ENCODE measurements around the gene ATP13A3.

Gene ATP13A3

DNA sequence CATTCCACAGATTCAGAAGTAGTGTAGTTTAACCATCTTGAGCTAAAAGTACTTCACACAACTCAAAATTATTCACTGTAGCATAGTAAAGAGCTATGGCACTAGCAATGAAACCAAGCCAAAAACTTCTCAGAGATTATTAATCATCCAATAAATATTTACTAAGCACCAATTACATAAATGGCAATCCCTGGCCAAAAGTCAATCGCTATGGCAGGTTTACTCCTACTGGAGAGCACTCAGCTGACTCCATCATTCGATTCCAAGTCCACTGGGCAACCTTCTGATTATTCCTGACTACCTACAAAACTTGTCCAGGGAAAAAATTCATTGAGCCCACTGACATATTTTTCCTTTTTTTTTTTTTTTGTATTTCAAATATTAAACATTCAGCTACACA lies 23.9 kb downstream of the ATP13A3 start:
- TF ChIP-seq, protein P1, sequence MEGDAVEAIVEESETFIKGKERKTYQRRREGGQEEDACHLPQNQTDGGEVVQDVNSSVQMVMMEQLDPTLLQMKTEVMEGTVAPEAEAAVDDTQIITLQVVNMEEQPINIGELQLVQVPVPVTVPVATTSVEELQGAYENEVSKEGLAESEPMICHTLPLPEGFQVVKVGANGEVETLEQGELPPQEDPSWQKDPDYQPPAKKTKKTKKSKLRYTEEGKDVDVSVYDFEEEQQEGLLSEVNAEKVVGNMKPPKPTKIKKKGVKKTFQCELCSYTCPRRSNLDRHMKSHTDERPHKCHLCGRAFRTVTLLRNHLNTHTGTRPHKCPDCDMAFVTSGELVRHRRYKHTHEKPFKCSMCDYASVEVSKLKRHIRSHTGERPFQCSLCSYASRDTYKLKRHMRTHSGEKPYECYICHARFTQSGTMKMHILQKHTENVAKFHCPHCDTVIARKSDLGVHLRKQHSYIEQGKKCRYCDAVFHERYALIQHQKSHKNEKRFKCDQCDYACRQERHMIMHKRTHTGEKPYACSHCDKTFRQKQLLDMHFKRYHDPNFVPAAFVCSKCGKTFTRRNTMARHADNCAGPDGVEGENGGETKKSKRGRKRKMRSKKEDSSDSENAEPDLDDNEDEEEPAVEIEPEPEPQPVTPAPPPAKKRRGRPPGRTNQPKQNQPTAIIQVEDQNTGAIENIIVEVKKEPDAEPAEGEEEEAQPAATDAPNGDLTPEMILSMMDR (conservative IDR thresholded peaks at IDR 0.05; ENCODE audit: low read depth): no peak
- ChIA-PET POLR2A (ENCODE audit: low non-redundant PET) (interaction anchor here (0.8 kb wide), 1 partner anchor 41 kb away, joined by 4 read pairs; no protein-coding TSS in a partner anchor), CTCF (interaction anchor here (0.5 to 1.2 kb wide), 2 partner anchors 9 to 67 kb away, joined by 3 to 5 read pairs; no protein-coding TSS in a partner anchor)
- DNase-seq (ENCODE audit: low spot score): no peak
- no peak overlapping the region for H3K27ac ChIP-seq

DNA sequence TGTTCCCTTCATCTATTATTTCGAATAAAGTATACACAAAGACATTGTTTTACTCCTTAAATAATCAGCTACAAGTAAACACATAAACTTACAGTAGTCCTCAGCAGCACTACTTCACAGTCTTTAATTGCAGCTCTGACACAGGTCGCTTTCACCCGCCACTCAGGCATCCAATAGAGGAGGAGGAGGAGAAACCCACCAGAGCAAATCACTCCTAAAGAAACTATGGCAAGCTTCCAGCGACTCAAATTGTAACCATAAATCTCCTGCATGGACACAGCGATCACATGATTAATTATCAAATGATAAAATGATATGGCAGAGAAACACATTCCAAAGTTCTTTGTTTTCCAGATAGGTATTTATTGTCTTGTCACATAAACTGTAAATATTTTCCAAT lies 26.2 kb downstream of the ATP13A3 start:
- no peak for DNase-seq (ENCODE audit: low spot score)
- ChIA-PET CTCF (interaction anchor here (0.8 to 1.4 kb wide), 2 partner anchors 133 to 134 kb away, joined by 3 to 4 read pairs; no protein-coding TSS in a partner anchor), POLR2A (ENCODE audit: low non-redundant PET) (no interaction called here)
- H3K27ac ChIP-seq: no peak overlapping the region
- TF ChIP-seq, protein P1 (conservative IDR thresholded peaks at IDR 0.05; ENCODE audit: low read depth): no peak

DNA sequence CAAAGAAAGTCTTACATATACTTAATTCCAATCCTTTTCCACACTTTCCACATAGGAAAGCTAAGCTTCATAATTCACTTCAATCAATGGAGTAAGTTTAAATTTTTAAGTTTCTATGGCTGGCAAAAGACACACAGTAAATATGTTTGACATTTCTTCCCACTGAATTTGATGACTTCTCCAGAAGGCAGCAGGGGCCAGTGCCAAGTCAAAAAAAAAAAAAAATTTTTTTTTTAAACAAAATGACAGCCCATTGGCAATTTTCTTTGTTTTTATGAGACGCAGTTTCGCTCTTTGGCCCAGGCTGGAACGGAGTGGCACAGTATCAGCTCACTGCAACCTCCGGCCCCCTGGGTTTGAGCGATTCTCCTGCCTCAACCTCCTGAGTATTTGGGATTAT lies 28.7 kb downstream of the ATP13A3 start:
- TF ChIP-seq, protein P1 (conservative IDR thresholded peaks at IDR 0.05; ENCODE audit: low read depth): no peak
- POLR2A ChIA-PET (ENCODE audit: low non-redundant PET): no interaction called here
- no peak overlapping the region for H3K27ac ChIP-seq
- DNase-seq (ENCODE audit: low spot score): no peak
- CTCF ChIA-PET: no interaction called here

DNA sequence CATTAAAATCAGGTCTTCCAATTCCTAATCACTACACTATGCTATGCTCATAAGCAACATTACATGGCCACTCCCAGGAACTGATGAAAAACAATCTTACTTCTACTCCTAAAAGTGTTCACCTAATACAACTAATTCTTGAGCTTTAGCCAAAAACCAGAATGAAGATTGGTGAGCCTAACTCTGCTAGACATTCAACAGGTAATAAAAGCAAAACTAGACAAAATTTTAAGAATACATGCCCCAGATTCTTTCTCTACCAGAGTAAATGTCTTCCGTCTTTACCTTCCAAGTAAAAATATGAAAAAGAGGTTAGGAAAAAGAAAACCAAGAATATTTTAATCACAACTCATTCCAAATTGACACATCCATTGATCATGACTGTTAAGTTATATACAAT lies 31.3 kb downstream of the ATP13A3 start:
- TF ChIP-seq, protein P1 (conservative IDR thresholded peaks at IDR 0.05; ENCODE audit: low read depth): no peak
- no peak for DNase-seq (ENCODE audit: low spot score)
- H3K27ac ChIP-seq: no peak overlapping the region
- ChIA-PET CTCF (no interaction called here), POLR2A (ENCODE audit: low non-redundant PET) (no interaction called here)

DNA sequence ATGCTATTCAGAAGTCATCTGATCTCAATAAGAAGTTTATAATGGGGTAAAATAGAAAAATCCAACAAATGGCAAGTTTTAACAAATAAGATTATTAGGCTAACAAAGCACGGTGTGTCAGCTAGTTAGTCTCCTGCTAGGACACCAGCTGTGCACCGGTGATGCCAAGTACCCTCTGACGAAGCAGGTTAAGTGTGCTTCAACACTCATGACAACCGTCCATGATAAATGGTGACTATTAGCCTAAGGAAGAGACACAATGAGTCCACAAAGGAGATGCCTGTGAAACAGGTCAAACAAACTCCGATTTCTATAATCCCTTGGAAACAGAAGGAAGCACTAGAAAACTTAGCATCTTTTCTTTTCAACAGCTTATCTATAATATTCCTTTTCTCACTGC lies 36.5 kb downstream of the ATP13A3 start:
- ChIA-PET POLR2A (ENCODE audit: low non-redundant PET) (no interaction called here), CTCF (no interaction called here)
- no peak overlapping the region for H3K27ac ChIP-seq
- DNase-seq (ENCODE audit: low spot score): no peak
- TF ChIP-seq, protein P1 (conservative IDR thresholded peaks at IDR 0.05; ENCODE audit: low read depth): no peak

DNA sequence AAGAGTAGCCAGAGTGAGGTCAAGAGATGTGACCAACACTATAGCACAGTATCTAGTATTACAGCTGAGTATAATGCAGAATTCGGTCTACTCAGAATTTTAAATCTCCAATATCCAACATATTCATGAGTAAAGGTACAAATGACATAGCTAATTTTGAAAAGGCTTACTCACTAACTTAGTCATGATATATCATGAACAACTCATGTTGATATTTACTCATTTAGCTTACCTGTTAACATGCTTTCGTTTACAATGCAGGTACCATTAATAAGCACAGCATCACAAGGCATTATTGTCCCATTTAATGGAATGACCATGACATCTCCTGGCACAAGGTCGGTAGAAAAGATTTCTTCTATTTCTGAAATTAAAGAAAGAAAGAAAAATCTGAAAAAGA lies 36.9 kb downstream of the ATP13A3 start:
- DNase-seq (ENCODE audit: low spot score): no peak
- H3K27ac ChIP-seq: no peak overlapping the region
- TF ChIP-seq, protein P1 (conservative IDR thresholded peaks at IDR 0.05; ENCODE audit: low read depth): no peak
- ChIA-PET POLR2A (ENCODE audit: low non-redundant PET) (no interaction called here), CTCF (interaction anchor here (0.8 kb wide), 1 partner anchor 638 kb away, joined by 6 read pairs; no protein-coding TSS in a partner anchor)
